Measurements from ENCODE around the gene TBC1D14. TPM values are rescaled to one million over a fixed set of nuclear protein-coding genes. Genes with fewer than 3 reads are reported as not detected.
A peak's percentile ranks its signal among the peaks of the same experiment; 100 is the strongest.

The TBC1D14 gene
- polyA plus RNA-seq, 3 donors, result 36.3 to 44.7 (median 39.3) TPM

- H3K4me1 Mint-ChIP-seq, result no peaks in the 10 kb centered on the region
- Histone ChIP-seq H3K27ac (ENCODE audit: low read depth in 1 of 2, low read length in 2 of 2) (no peak overlapping the region), H3K9ac (ENCODE audit: insufficient read depth, low read length, poor library complexity, severe bottlenecking) (no peak overlapping the region), H3K27me3 (ENCODE audit: control insufficient read depth in 2 of 2, insufficient read depth in 2 of 2, low read length in 2 of 2) (no peaks in the 10 kb centered on the region), H3K4me3 (replicated peaks in 1 of 3; ENCODE audit: low read depth in 2 of 3, low read length in 3 of 3) (no peak overlapping the region), H3K9me3 (replicated peaks in 1 of 2; ENCODE audit: control insufficient read depth in 1 of 2, insufficient read depth in 1 of 2, low read length in 2 of 2) (no peaks in the 10 kb centered on the region), H3K79me2 (ENCODE audit: insufficient read depth, low read length) (no peaks in the 10 kb centered on the region), H4K20me1 (ENCODE audit: insufficient read depth, low read length) (peaks cover 63% of the 10 kb centered on the region), H2AFZ (ENCODE audit: insufficient read depth, low read depth, low read length, poor library complexity, severe bottlenecking) (no peak overlapping the region), H3K4me1 (ENCODE audit: control insufficient read depth in 1 of 2, insufficient read depth in 2 of 2, low read length in 2 of 2) (no peaks in the 10 kb centered on the region), H3K4me2 (replicated peaks; ENCODE audit: extremely low read depth, low read length, poor library complexity, severe bottlenecking) (no peak overlapping the region), H3K36me3 (replicated peaks in 1 of 2; ENCODE audit: control insufficient read depth in 1 of 2, insufficient read depth in 2 of 2, low read length in 2 of 2) (peaks cover 82 to 100% of the 10 kb centered on the region in 2 donors)
- 97% methylated on average over 3 of the region's 5 CpGs for WGBS (ENCODE audit: insufficient coverage)
- intact Hi-C loops (cut with micrococcal nuclease), result no loop called here
- H3K4me3 Mint-ChIP-seq, result no peak overlapping the region
- TF ChIP-seq CTCF (IDR thresholded peaks at IDR 0.05), result no peak
- no peak for DNase-seq
- no peak overlapping the region for H3K27ac Mint-ChIP-seq
- peaks cover 0 to 3% (median 0%) of the 10 kb centered on the region in 3 donors for H3K27me3 Mint-ChIP-seq (ENCODE audit: low read depth in 3 of 3)
- H3K36me3 Mint-ChIP-seq, result peaks cover 87 to 96% of the 10 kb centered on the region in 2 donors
- peaks cover 0 to 2% (median 0%) of the 10 kb centered on the region in 7 donors for H3K9me3 Mint-ChIP-seq
These were observed 118.3 kb downstream of the TBC1D14 start for GRCh38 chr4:7027913-7028312.

DNA sequence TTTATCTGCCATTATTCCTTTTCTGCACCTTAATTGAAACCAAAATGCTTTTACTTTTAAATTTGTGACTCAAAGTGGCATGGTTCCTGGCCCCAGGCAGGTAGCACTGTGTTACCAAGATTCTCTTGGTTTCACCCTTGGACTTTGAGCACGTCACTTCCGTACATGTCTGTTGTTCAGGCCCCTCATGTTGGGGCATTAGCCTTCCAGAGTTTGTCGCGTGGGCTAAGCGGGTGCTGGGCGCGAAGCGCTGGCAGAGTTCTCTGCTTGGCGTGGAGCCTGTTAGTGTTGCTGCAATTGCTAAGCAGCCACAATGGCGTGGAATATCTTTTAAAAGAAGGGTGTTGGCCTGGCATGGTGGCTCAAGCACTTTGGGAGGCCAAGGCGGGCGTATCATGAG lies 119.6 kb downstream of the TBC1D14 start:
- Mint-ChIP-seq H3K27me3 (ENCODE audit: low read depth in 3 of 3) (peaks cover 0 to 3% (median 0%) of the 10 kb centered on the region in 3 donors), H3K4me1 (peaks cover 3% of the 10 kb centered on the region), H3K36me3 (peaks cover 80 to 89% of the 10 kb centered on the region in 2 donors), H3K4me3 (no peak overlapping the region), H3K9me3 (peaks cover 0 to 3% (median 0%) of the 10 kb centered on the region in 7 donors), H3K27ac (peak overlapping the region in 1 of 7 donors; percentile 63)
- Histone ChIP-seq H3K9ac (ENCODE audit: insufficient read depth, low read length, poor library complexity, severe bottlenecking) (no peak overlapping the region), H3K9me3 (replicated peaks in 1 of 2; ENCODE audit: control insufficient read depth in 1 of 2, insufficient read depth in 1 of 2, low read length in 2 of 2) (no peaks in the 10 kb centered on the region), H3K79me2 (ENCODE audit: insufficient read depth, low read length) (no peaks in the 10 kb centered on the region), H4K20me1 (ENCODE audit: insufficient read depth, low read length) (peaks cover 60% of the 10 kb centered on the region), H3K4me3 (replicated peaks in 1 of 3; ENCODE audit: low read depth in 2 of 3, low read length in 3 of 3) (no peak overlapping the region), H3K4me2 (replicated peaks; ENCODE audit: extremely low read depth, low read length, poor library complexity, severe bottlenecking) (no peak overlapping the region), H3K27ac (ENCODE audit: low read depth in 1 of 2, low read length in 2 of 2) (no peak overlapping the region), H3K27me3 (ENCODE audit: control insufficient read depth in 2 of 2, insufficient read depth in 2 of 2, low read length in 2 of 2) (no peaks in the 10 kb centered on the region), H3K4me1 (ENCODE audit: control insufficient read depth in 1 of 2, insufficient read depth in 2 of 2, low read length in 2 of 2) (no peaks in the 10 kb centered on the region), H2AFZ (ENCODE audit: insufficient read depth, low read depth, low read length, poor library complexity, severe bottlenecking) (no peak overlapping the region), H3K36me3 (replicated peaks in 1 of 2; ENCODE audit: control insufficient read depth in 1 of 2, insufficient read depth in 2 of 2, low read length in 2 of 2) (peaks cover 73 to 93% of the 10 kb centered on the region in 2 donors)
- no peak for TF ChIP-seq CTCF (IDR thresholded peaks at IDR 0.05)
- no peak for DNase-seq
- intact Hi-C loops (cut with micrococcal nuclease), result no loop called here
- whole genome bisulfite sequencing (ENCODE audit: insufficient coverage), result 98% methylated on average over 12 of the region's 12 CpGs

All from CD14-positive monocyte (primary cell).